HepG2 (cell line): Measurements from ENCODE around the gene SLC35B2. TPM values are rescaled to one million over a fixed set of nuclear protein-coding genes. Genes with fewer than 3 reads are reported as not detected.

Source experiments
- PATZ1 ChIP-seq: sonication (generic); formaldehyde crosslinking; IDR thresholded peaks from 2 replicates; pipeline ENCODE4 v1.4.0; 2020; ENCODE audit warnings: missing genetic modification reagents
- RXRA ChIP-seq: sonication (generic); formaldehyde crosslinking; IDR thresholded peaks from 2 replicates; pipeline ENCODE4 v1.5.1; 2020; ENCODE audit warnings: missing genetic modification reagents
- SOX13 ChIP-seq, 3 experiments: fragments of 450-650 bp in 1 of 3; sonication (generic) in 1 of 3; formaldehyde crosslinking in 1 of 3; IDR thresholded peaks in 2 of 3; conservative IDR thresholded peaks in 1 of 3; 2 replicates each; pipeline versions ENCODE4 v1.5.0 to v1.6.1; 2016 to 2020; ENCODE audit warnings: antibody characterized with exemption in 1 of 3, mild to moderate bottlenecking in 1 of 3, missing compliant biosample characterization in 1 of 3, missing genetic modification reagents in 1 of 3, moderate library complexity in 1 of 3
- ZNF501 ChIP-seq: sonication (generic); formaldehyde crosslinking; IDR thresholded peaks from 2 replicates; pipeline ENCODE4 v1.5.1; 2020; ENCODE audit warnings: mild to moderate bottlenecking, moderate library complexity, missing genetic modification reagents
- ZNF577 ChIP-seq: sonication (generic); formaldehyde crosslinking; IDR thresholded peaks from 2 replicates; pipeline ENCODE4 v1.4.0; 2020; ENCODE audit warnings: mild to moderate bottlenecking, low read depth, missing genetic modification reagents, borderline replicate concordance
- ZNF709 ChIP-seq: sonication (generic); formaldehyde crosslinking; IDR thresholded peaks from 2 replicates; pipeline ENCODE4 v1.5.0; 2020; ENCODE audit warnings: mild to moderate bottlenecking, missing genetic modification reagents
- polyA plus RNA-seq, 8 experiments: library from polyadenylated mRNA; depleted of rRNA in 3 of 8; stranded (reverse) in 7 of 8; unstranded in 1 of 8; fragments of >200 nt; fragmentation: Illumina TruSeq in 4 of 8; extraction: Trizol in 4 of 8; gene quantifications; 2 replicates each; pipeline versions ENCODE4 v1.2.1 to v1.2.3, GENCODE V29; 2011 to 2016; ENCODE audit warnings: low read depth in 4 of 8, missing spikeins in 1 of 8, mixed read lengths in 1 of 8; ENCODE audit not compliant: insufficient read depth in 1 of 8
- total RNA-seq, 5 experiments: library from RNA; depleted of rRNA; stranded (reverse); fragments of >200 nt; fragmentation: Illumina TruSeq; extraction: Trizol; gene quantifications; 2 replicates each; pipeline ENCODE4 v1.2.3, GENCODE V29; 2016; ENCODE audit warnings: low read depth in 1 of 5
- TF ChIP-seq, protein P1 (sequence below), 2 experiments: sonication (generic) in 1 of 2; formaldehyde crosslinking in 1 of 2; IDR thresholded peaks; 2 replicates each; pipeline versions ENCODE4 v1.4.0 to v1.6.1; 2016 to 2020; ENCODE audit warnings: borderline replicate concordance in 1 of 2, low read depth in 1 of 2, mild to moderate bottlenecking in 1 of 2, missing genetic modification reagents in 1 of 2
- TF ChIP-seq, protein P2 (sequence below): IDR thresholded peaks from 2 replicates; pipeline ENCODE4 v1.4.0; 2020; ENCODE audit warnings: mild to moderate bottlenecking, missing genetic modification reagents
- TF ChIP-seq, protein P3 (sequence below): sonication (generic); formaldehyde crosslinking; IDR thresholded peaks from 2 replicates; pipeline ENCODE4 v1.4.0; 2020; ENCODE audit warnings: mild to moderate bottlenecking, missing genetic modification reagents

Gene SLC35B2
- total and polyA plus RNA-seq, 2 of the 13 experiments (the other 11 are each of a cell fraction or from before 2014, with no cell fraction given): 61.1 to 148 TPM

GRCh38 chr6:44207966-44208365 lies 49.4 kb downstream of the SLC35B2 start (continued):
- TF ChIP-seq, protein P1, sequence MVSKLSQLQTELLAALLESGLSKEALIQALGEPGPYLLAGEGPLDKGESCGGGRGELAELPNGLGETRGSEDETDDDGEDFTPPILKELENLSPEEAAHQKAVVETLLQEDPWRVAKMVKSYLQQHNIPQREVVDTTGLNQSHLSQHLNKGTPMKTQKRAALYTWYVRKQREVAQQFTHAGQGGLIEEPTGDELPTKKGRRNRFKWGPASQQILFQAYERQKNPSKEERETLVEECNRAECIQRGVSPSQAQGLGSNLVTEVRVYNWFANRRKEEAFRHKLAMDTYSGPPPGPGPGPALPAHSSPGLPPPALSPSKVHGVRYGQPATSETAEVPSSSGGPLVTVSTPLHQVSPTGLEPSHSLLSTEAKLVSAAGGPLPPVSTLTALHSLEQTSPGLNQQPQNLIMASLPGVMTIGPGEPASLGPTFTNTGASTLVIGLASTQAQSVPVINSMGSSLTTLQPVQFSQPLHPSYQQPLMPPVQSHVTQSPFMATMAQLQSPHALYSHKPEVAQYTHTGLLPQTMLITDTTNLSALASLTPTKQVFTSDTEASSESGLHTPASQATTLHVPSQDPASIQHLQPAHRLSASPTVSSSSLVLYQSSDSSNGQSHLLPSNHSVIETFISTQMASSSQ (IDR thresholded peaks at IDR 0.05; ENCODE audit: low read depth): no peak
- TF ChIP-seq, protein P1 (CRISPR knock-in tag; IDR thresholded peaks at IDR 0.05; ENCODE audit: borderline replicate concordance): no peak
- TF ChIP-seq ZNF501 (peak; percentile 26), PATZ1 (CRISPR knock-in tag) (no peak), ZNF709 (no peak), RXRA (CRISPR knock-in tag) (peak; percentile 39; the same call in 1 of the 2 replicates), ZNF577 (CRISPR knock-in tag) (no peak), SOX13 (IDR thresholded peaks at IDR 0.05) (no peak), SOX13 (CRISPR knock-in tag; conservative IDR thresholded peaks at IDR 0.05 in 1 of 2, IDR thresholded peaks at IDR 0.05 in 1 of 2) (peak in 1 of 2 experiments; percentile 19; a peak in 1 of 4 replicates)
- TF ChIP-seq, protein P2, sequence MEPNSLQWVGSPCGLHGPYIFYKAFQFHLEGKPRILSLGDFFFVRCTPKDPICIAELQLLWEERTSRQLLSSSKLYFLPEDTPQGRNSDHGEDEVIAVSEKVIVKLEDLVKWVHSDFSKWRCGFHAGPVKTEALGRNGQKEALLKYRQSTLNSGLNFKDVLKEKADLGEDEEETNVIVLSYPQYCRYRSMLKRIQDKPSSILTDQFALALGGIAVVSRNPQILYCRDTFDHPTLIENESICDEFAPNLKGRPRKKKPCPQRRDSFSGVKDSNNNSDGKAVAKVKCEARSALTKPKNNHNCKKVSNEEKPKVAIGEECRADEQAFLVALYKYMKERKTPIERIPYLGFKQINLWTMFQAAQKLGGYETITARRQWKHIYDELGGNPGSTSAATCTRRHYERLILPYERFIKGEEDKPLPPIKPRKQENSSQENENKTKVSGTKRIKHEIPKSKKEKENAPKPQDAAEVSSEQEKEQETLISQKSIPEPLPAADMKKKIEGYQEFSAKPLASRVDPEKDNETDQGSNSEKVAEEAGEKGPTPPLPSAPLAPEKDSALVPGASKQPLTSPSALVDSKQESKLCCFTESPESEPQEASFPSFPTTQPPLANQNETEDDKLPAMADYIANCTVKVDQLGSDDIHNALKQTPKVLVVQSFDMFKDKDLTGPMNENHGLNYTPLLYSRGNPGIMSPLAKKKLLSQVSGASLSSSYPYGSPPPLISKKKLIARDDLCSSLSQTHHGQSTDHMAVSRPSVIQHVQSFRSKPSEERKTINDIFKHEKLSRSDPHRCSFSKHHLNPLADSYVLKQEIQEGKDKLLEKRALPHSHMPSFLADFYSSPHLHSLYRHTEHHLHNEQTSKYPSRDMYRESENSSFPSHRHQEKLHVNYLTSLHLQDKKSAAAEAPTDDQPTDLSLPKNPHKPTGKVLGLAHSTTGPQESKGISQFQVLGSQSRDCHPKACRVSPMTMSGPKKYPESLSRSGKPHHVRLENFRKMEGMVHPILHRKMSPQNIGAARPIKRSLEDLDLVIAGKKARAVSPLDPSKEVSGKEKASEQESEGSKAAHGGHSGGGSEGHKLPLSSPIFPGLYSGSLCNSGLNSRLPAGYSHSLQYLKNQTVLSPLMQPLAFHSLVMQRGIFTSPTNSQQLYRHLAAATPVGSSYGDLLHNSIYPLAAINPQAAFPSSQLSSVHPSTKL: peak; percentile 55
- TF ChIP-seq, protein P3, sequence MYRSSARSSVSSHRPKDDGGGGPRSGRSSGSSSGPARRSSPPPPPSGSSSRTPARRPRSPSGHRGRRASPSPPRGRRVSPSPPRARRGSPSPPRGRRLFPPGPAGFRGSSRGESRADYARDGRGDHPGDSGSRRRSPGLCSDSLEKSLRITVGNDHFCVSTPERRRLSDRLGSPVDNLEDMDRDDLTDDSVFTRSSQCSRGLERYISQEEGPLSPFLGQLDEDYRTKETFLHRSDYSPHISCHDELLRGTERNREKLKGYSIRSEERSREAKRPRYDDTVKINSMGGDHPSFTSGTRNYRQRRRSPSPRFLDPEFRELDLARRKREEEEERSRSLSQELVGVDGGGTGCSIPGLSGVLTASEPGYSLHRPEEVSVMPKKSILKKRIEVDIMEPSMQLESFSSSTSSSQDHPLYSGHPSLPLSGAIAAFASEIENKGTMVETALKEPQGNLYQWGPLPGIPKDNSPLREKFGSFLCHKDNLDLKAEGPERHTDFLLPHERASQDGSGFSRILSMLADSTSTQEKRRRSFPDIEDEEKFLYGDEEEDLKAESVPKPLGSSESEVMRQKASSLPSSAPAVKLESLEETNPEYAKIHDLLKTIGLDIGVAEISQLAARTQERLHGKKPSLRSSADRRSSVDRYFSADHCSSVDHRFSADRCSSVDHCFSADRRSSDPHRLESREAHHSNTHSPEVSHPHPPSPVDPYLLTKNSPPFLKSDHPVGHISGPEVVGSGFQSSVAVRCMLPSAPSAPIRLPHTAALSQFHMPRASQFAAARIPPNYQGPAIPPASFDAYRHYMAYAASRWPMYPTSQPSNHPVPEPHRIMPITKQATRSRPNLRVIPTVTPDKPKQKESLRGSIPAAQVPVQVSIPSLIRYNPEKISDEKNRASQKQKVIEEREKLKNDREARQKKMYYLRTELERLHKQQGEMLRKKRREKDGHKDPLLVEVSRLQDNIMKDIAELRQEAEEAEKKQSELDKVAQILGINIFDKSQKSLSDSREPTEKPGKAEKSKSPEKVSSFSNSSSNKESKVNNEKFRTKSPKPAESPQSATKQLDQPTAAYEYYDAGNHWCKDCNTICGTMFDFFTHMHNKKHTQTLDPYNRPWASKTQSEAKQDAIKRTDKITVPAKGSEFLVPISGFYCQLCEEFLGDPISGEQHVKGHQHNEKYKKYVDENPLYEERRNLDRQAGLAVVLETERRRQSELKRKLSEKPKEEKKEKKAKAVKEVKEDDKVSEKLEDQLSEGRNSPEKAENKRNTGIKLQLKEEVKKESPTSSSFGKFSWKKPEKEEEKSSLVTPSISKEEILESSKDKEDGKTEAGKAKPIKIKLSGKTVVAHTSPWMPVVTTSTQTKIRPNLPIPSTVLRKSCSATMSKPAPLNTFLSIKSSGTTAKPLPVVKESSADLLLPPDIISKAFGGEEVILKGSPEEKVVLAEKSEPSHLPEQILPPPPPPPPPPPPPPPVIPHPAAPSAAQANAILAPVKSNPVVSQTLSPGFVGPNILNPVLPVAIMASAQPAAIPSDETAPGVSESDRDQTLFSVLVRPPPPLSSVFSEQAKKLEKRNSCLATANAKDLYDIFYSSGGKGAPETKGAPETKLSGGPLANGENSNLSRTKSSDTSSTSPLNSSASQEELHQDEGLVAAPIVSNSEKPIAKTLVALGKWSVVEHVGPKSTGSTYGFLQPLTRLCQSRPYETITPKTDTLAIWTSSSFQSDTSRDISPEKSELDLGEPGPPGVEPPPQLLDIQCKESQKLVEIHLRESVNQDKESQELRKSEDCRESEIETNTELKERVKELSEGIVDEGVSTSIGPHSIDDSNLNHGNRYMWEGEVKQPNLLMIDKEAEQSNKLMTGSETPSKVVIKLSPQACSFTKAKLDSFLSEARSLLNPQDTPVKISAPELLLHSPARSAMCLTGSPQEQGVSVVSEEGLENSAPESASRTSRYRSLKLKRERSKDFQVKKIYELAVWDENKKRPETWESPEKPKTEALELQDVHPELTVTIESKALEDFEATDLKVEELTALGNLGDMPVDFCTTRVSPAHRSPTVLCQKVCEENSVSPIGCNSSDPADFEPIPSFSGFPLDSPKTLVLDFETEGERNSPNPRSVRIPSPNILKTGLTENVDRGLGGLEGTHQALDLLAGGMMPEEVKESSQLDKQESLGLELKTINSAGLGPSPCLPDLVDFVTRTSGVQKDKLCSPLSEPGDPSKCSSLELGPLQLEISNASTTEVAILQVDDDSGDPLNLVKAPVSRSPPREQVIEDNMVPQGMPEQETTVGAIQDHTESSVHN: no peak
